ENCODE measurements around the gene GALNT13.

DNA sequence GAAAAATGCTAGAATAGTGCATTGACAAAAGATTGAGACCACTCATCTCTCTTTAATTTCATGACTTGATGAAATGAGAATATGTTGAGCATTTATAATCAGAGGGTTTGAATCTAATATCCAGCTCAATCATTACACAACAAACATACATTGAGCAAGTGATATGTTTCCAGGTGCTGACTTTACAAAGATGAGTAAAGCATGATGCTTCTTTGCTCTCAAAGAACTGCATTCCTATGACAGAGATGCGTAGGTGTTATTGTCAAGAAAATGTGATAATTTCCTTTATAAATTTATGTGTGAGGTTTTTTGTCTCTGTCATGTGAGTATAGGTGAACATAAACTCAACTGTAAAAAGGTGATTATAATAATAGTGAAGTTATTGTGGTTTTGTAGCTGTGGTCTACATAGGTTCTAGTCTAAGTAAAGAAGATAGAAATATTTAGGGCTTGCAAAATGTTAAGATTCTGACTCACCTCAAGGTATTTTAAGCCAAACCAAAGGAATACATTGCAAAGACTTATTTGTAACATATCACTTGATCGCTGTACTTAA lies 389.8 kb downstream of the GALNT13 start:
- TF ChIP-seq, protein P1, sequence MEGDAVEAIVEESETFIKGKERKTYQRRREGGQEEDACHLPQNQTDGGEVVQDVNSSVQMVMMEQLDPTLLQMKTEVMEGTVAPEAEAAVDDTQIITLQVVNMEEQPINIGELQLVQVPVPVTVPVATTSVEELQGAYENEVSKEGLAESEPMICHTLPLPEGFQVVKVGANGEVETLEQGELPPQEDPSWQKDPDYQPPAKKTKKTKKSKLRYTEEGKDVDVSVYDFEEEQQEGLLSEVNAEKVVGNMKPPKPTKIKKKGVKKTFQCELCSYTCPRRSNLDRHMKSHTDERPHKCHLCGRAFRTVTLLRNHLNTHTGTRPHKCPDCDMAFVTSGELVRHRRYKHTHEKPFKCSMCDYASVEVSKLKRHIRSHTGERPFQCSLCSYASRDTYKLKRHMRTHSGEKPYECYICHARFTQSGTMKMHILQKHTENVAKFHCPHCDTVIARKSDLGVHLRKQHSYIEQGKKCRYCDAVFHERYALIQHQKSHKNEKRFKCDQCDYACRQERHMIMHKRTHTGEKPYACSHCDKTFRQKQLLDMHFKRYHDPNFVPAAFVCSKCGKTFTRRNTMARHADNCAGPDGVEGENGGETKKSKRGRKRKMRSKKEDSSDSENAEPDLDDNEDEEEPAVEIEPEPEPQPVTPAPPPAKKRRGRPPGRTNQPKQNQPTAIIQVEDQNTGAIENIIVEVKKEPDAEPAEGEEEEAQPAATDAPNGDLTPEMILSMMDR (IDR thresholded peaks at IDR 0.05): no peak
- TF ChIP-seq POLR2A (IDR thresholded peaks at IDR 0.05): no peak
